Prostate gland (tissue), 2 donors: ENCODE data around the gene VEPH1. TPM values are rescaled to one million over a fixed set of nuclear protein-coding genes. Genes with fewer than 3 reads are reported as not detected.

ENCODE experiments used
- DNase-seq: peaks from one replicate; pipeline ENCODE4 v3.0.0-alpha.2; 2019; ENCODE audit warnings: low spot score
- H3K27ac ChIP-seq, 2 donors: fragments of 200-600 bp; sonication (generic); 2 replicates each; pipeline ENCODE4 v1.5.1; 2017 to 2019
- H3K27me3 ChIP-seq: fragments of 200-600 bp; sonication (generic); replicated peaks from 2 replicates; pipeline ENCODE4 v1.5.1; 2019; ENCODE audit not compliant: insufficient read depth
- H3K36me3 ChIP-seq, 2 donors: fragments of 200-600 bp; sonication (generic); 1 replicate in 1 of 2; 2 replicates in 1 of 2; pipeline versions ENCODE4 v1.5.1 to v1.8.1; 2017 to 2019
- H3K4me1 ChIP-seq: fragments of 200-600 bp; sonication (generic); replicated peaks from 2 replicates; pipeline ENCODE4 v1.5.1; 2019
- H3K4me3 ChIP-seq, 2 donors: fragments of 200-600 bp; sonication (generic); 2 replicates each; pipeline ENCODE4 v1.5.1; 2017 to 2019
- H3K9me3 ChIP-seq: fragments of 200-600 bp; sonication (generic); 2 replicates; pipeline ENCODE4 v1.5.1; 2017
- CTCF ChIP-seq, 4 experiments: fragments of 200-600 bp in 2 of 4; fragments of 450-650 bp in 2 of 4; sonication (generic) in 2 of 4; IDR thresholded peaks; 1 replicate in 3 of 4; 2 replicates in 1 of 4; pipeline ENCODE4 v1.5.1; 2016 to 2019; ENCODE audit warnings: antibody characterized with exemption in 4 of 4, mild to moderate bottlenecking in 2 of 4, moderate library complexity in 2 of 4
- POLR2A ChIP-seq: fragments of 450-650 bp; IDR thresholded peaks from one replicate; pipeline ENCODE4 v1.6.1; 2016; ENCODE audit warnings: antibody characterized with exemption, mild to moderate bottlenecking
- POLR2AphosphoS5 ChIP-seq: sonication (generic); formaldehyde crosslinking; IDR thresholded peaks from one replicate; pipeline ENCODE4 v1.6.1; 2017; ENCODE audit warnings: antibody characterized with exemption
- WGBS: methylation state at CpG from one replicate; pipeline ENCODE4 v1.1.5; 2018; 5-methylcytosine and 5-hydroxymethylcytosine counted together
- intact Hi-C: fragments of 100-400 bp; cut with DNase I; formaldehyde crosslinking; loops from one replicate; pipeline ENCODE4 v1.14.2; 2022
- total RNA-seq, 2 donors: library from RNA; depleted of rRNA; stranded (reverse); fragments of >200 nt; gene quantifications; one replicate each; pipeline ENCODE4 v1.1.0, GENCODE V29; 2016

The VEPH1 gene
- total RNA-seq, 2 donors from 2014 or later: 1.4 to 3.4 TPM

- WGBS: 76% methylated on average over 4 of the region's 4 CpGs
- no peaks in the 10 kb centered on the region for H3K4me1 ChIP-seq
- no peak overlapping the region for H3K4me3 ChIP-seq
- TF ChIP-seq CTCF (IDR thresholded peaks at IDR 0.05): no peak
- no peak for TF ChIP-seq POLR2A
- TF ChIP-seq POLR2AphosphoS5: no peak
- no peak for DNase-seq
- H3K27me3 ChIP-seq: no peaks in the 10 kb centered on the region
- intact Hi-C loops: loop anchor here (2.0 kb wide), 1 partner anchor 41 kb away; no protein-coding TSS in a partner anchor
- H3K9me3 ChIP-seq: no peaks in the 10 kb centered on the region
- no peaks in the 10 kb centered on the region for H3K36me3 ChIP-seq
- no peak overlapping the region for H3K27ac ChIP-seq
These were observed 28.6 kb upstream of the VEPH1 start for GRCh38 chr3:157531771-157532170.

GRCh38 chr3:157531301-157531660, 28.1 kb upstream of the VEPH1 start:
- Histone ChIP-seq H3K4me1 (no peaks in the 10 kb centered on the region), H3K27ac (no peak overlapping the region), H3K4me3 (no peak overlapping the region), H3K9me3 (no peaks in the 10 kb centered on the region), H3K36me3 (no peaks in the 10 kb centered on the region), H3K27me3 (no peaks in the 10 kb centered on the region)
- no peak for DNase-seq
- intact Hi-C loops: no loop called here
- no peak for TF ChIP-seq POLR2A
- TF ChIP-seq POLR2AphosphoS5: no peak
- no peak for TF ChIP-seq CTCF (IDR thresholded peaks at IDR 0.05)
- WGBS: 80% methylated on average over 3 of the region's 3 CpGs

GRCh38 chr3:157530637-157531300, 27.6 kb upstream of the VEPH1 start:
- TF ChIP-seq POLR2AphosphoS5 (no peak), CTCF (IDR thresholded peaks at IDR 0.05) (no peak), POLR2A (no peak)
- WGBS: 79% methylated on average over 5 of the region's 5 CpGs
- H3K27ac ChIP-seq: no peak overlapping the region
- H3K36me3 ChIP-seq: no peaks in the 10 kb centered on the region
- H3K27me3 ChIP-seq: no peaks in the 10 kb centered on the region
- H3K4me3 ChIP-seq: no peak overlapping the region
- no peak for DNase-seq
- intact Hi-C loops: no loop called here
- no peaks in the 10 kb centered on the region for H3K4me1 ChIP-seq
- H3K9me3 ChIP-seq: no peaks in the 10 kb centered on the region

- 94% methylated on average over 2 of the region's 2 CpGs for WGBS
- Histone ChIP-seq H3K36me3 (no peaks in the 10 kb centered on the region), H3K9me3 (no peaks in the 10 kb centered on the region), H3K27me3 (no peaks in the 10 kb centered on the region), H3K4me1 (no peaks in the 10 kb centered on the region), H3K4me3 (no peak overlapping the region), H3K27ac (no peak overlapping the region)
- no peak for DNase-seq
- intact Hi-C loops: no loop called here
- no peak for TF ChIP-seq POLR2A
These were observed 26.5 kb upstream of the VEPH1 start for GRCh38 chr3:157529751-157530150.

GRCh38 chr3:157529085-157529484, 25.9 kb upstream of the VEPH1 start:
- intact Hi-C loops: no loop called here
- no peaks in the 10 kb centered on the region for H3K9me3 ChIP-seq
- no peaks in the 10 kb centered on the region for H3K36me3 ChIP-seq
- no peak for DNase-seq
- no peak overlapping the region for H3K4me3 ChIP-seq
- TF ChIP-seq CTCF (IDR thresholded peaks at IDR 0.05): no peak
- no peak for TF ChIP-seq POLR2AphosphoS5
- no peaks in the 10 kb centered on the region for H3K4me1 ChIP-seq
- no peak overlapping the region for H3K27ac ChIP-seq
- WGBS: 82% methylated on average over 2 of the region's 2 CpGs
- no peaks in the 10 kb centered on the region for H3K27me3 ChIP-seq
